HG03460 (cell line): ENCODE data around the gene MERTK.
"Not testable (repeated sequence)": the region's sequence is repeated elsewhere in the genome, so short reads cannot be mapped to it uniquely, and the experiment has no call there.

ENCODE experiments used
- ATAC-seq: cut with Tn5 transposase; IDR thresholded peaks from one replicate; pipeline ENCODE4 v1.9.1; 2021; ENCODE audit not compliant: unreplicated experiment

MERTK gene

GRCh38 chr2:111909997-111910396 is 11.6 kb downstream of the MERTK start:
- ATAC-seq, result not testable (repeated sequence)

- no peak for ATAC-seq
Measured at GRCh38 chr2:111910609-111911277, 12.3 kb downstream of the MERTK start.

- ATAC-seq, result not testable (repeated sequence)
Measured at GRCh38 chr2:111911295-111911977, 13.0 kb downstream of the MERTK start.

- no peak for ATAC-seq
Measured at GRCh38 chr2:111912547-111912946, 14.1 kb downstream of the MERTK start.

- no peak for ATAC-seq
Measured at GRCh38 chr2:111917106-111917505, 18.7 kb downstream of the MERTK start.

- ATAC-seq, result no peak
Measured at GRCh38 chr2:111918383-111918806, 20.0 kb downstream of the MERTK start.

- no peak for ATAC-seq
Measured at GRCh38 chr2:111919365-111919764, 21.0 kb downstream of the MERTK start.

GRCh38 chr2:111919794-111920608 is 21.6 kb downstream of the MERTK start:
- ATAC-seq, result no peak

GRCh38 chr2:111923276-111923804 is 24.9 kb downstream of the MERTK start:
- ATAC-seq, result no peak

- ATAC-seq, result no peak
Measured at GRCh38 chr2:111924617-111925107, 26.3 kb downstream of the MERTK start.

- ATAC-seq, result no peak
Measured at GRCh38 chr2:111927723-111928122, 29.3 kb downstream of the MERTK start.

GRCh38 chr2:111930409-111930808 is 32.0 kb downstream of the MERTK start:
- no peak for ATAC-seq

- no peak for ATAC-seq
Measured at GRCh38 chr2:111930875-111931274, 32.5 kb downstream of the MERTK start.

- no peak for ATAC-seq
Measured at GRCh38 chr2:111932841-111933291, 34.5 kb downstream of the MERTK start.

GRCh38 chr2:111933900-111934299 is 35.5 kb downstream of the MERTK start:
- ATAC-seq, result not testable (repeated sequence)

- no peak for ATAC-seq
Measured at GRCh38 chr2:111936881-111937280, 38.5 kb downstream of the MERTK start.

- no peak for ATAC-seq
Measured at GRCh38 chr2:111938392-111938791, 40.0 kb downstream of the MERTK start.

- no peak for ATAC-seq
Measured at GRCh38 chr2:111940333-111941196, 42.2 kb downstream of the MERTK start.

GRCh38 chr2:111941531-111941930 is 43.1 kb downstream of the MERTK start:
- ATAC-seq, result no peak

GRCh38 chr2:111944531-111945210 is 46.3 kb downstream of the MERTK start:
- no peak for ATAC-seq
